ENCODE data around the gene EPHA5. TPM values are rescaled to one million over a fixed set of nuclear protein-coding genes. Genes with fewer than 3 reads are reported as not detected.

The EPHA5 gene
- total and polyA plus RNA-seq, 5 experiments from 2014 or later = not detected

DNA sequence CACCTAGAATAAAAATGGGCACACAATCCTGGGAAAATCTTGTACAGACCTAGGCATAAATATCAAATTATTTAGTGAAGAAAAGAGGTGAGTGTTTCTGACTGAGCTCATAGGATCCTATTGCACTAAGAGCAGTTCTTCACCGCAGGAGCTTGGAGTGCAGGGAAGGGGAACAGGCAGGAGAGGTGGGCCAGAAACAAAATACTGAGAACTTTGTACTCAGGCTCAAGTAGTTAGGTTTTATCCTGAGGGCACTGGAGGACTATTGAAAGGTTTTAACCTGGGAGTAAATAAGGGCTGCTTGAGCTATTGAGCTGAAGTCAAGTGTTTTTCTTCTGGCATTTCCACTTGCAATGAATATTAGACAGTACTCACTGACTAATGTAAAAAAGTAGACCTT lies 12.2 kb downstream of the EPHA5 start:
- Mint-ChIP-seq H3K27me3 (no peaks in the 10 kb centered on the region), H3K4me1 (no peaks in the 10 kb centered on the region), H3K4me3 (no peak overlapping the region), H3K36me3 (no peaks in the 10 kb centered on the region), H3K9me3 (peaks cover 0 to 23% (median 0%) of the 10 kb centered on the region in 9 donors), H3K27ac (no peak overlapping the region)
- ATAC-seq = no peak
- POLR2A ChIA-PET = no interaction called here
- no peak for DNase-seq

DNA sequence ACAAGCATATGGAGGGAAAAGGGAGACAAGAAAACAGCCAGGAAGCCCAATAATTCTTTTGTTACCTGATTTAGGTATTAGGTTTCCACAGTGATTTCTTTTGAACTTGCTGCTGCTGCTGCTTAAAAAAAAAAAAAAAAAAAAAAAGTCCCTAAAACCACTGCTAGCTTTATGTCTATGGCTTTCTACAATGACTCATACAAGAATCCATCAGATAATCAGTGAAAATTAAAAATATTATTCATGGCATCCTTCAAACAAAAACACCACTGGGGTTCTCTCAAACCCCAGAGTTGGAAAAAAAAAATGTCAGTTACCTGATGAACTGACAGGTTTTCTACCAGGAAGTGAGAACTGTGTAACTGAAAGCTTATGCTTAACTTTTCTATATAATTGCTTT lies 14.3 kb downstream of the EPHA5 start:
- ATAC-seq (no peak), DNase-seq (no peak)
- peaks cover 0 to 6% (median 2%) of the 10 kb centered on the region in 9 donors for H3K9me3 Mint-ChIP-seq
- H3K36me3 Mint-ChIP-seq = no peaks in the 10 kb centered on the region
- POLR2A ChIA-PET = no interaction called here
- H3K27me3 Mint-ChIP-seq = no peaks in the 10 kb centered on the region
- H3K4me1 Mint-ChIP-seq = no peaks in the 10 kb centered on the region
- no peak overlapping the region for H3K27ac Mint-ChIP-seq
- H3K4me3 Mint-ChIP-seq = no peak overlapping the region

DNA sequence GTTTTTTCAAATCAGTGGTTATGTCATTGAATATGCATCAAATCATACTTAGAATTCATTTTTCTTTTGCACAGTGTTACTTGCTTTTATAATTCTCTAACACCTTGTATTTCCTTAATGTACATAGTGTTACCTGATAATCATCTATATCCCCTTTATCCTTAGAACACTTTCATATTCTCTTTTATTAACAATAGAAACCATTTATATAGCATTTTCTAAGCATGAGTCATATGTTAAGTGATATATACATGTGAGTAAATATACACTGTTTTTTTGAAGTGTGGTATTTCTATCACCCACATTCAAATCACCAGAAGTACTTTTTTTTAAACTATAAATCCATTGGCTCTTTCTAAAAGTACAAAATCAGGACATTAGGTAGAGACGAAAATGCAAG lies 15.3 kb downstream of the EPHA5 start:
- no peak for ATAC-seq
- Mint-ChIP-seq H3K36me3 (no peaks in the 10 kb centered on the region), H3K27ac (no peak overlapping the region), H3K27me3 (no peaks in the 10 kb centered on the region), H3K9me3 (peaks cover 0 to 17% (median 2%) of the 10 kb centered on the region in 9 donors), H3K4me1 (no peaks in the 10 kb centered on the region), H3K4me3 (no peak overlapping the region)
- POLR2A ChIA-PET = no interaction called here
- DNase-seq = no peak

DNA sequence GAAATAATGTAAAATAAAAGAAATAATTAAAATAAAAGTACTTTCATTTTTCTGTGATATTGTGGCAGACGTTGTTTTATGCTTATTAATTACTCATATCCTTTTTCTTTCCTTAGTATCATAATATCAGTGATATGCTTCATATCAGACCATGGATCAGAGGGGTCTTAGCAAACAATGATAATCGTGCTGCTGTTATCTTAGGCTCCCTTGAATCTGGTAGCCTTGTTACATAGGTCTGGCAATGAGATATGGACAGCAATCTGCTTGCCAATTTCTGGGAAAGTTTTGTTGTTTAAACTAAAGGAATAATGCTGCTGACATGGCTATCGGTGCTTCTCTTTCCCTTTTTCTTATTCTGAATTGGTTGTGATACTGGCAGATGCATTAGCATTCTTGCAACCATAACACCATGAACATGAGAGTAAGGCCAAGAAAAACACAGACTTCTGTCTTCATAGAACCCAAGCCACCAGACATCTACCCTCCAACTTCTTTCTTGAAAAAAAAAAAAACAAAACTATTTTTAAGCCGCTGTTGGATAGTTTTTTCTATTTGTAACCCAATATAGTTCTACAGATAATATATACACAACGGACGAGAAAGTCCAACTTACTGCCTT lies 16.4 kb downstream of the EPHA5 start:
- Mint-ChIP-seq H3K27ac (no peak overlapping the region), H3K27me3 (no peaks in the 10 kb centered on the region), H3K36me3 (no peaks in the 10 kb centered on the region), H3K4me3 (no peak overlapping the region), H3K4me1 (no peaks in the 10 kb centered on the region), H3K9me3 (peaks cover 0 to 24% (median 0%) of the 10 kb centered on the region in 9 donors)
- no peak for ATAC-seq
- POLR2A ChIA-PET = no interaction called here
- no peak for DNase-seq

DNA sequence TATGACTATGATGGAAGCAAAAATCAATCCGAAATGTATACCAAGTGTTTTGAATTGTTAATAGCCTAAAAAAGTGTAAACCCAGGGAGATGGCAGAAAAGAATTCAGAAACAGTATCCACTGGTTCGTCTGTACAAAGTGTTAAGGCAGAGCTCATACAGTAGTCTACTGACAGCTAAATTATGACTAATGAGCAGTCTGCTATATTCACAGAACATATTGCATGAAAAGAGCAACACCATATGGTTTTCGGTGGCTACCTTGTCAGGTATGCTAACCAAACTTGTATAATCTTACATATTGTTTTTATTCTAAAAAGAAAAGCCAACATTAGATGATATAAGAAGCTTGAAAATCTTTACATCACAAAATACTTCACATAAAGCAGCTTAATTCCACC lies 18.5 kb downstream of the EPHA5 start:
- Mint-ChIP-seq H3K27ac (no peak overlapping the region), H3K4me1 (no peaks in the 10 kb centered on the region), H3K36me3 (no peaks in the 10 kb centered on the region), H3K4me3 (no peak overlapping the region), H3K9me3 (peaks cover 0 to 24% (median 0%) of the 10 kb centered on the region in 9 donors), H3K27me3 (no peaks in the 10 kb centered on the region)
- no peak for ATAC-seq
- DNase-seq = no peak
- POLR2A ChIA-PET = no interaction called here

DNA sequence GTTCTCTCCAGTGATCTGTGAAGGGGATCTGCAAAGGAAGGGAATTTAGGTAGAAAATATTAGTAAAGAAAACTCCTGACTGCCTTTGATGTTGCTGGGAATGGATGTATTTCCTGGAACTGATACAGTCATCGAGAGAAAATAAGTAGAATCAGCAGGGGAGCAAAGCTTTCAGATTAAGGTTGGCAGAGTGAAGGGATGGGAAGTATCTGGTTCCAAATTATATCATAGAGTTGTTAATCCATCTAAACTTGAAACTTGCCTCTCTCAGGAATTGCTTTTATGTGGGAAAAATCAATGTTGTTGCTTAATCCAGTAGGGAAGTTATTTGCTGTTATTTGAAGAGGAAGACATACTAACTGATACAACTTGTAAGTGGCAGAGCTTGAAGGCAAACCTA lies 19.3 kb downstream of the EPHA5 start:
- Mint-ChIP-seq H3K36me3 (no peaks in the 10 kb centered on the region), H3K4me3 (no peak overlapping the region)
- POLR2A ChIA-PET = no interaction called here

DNA sequence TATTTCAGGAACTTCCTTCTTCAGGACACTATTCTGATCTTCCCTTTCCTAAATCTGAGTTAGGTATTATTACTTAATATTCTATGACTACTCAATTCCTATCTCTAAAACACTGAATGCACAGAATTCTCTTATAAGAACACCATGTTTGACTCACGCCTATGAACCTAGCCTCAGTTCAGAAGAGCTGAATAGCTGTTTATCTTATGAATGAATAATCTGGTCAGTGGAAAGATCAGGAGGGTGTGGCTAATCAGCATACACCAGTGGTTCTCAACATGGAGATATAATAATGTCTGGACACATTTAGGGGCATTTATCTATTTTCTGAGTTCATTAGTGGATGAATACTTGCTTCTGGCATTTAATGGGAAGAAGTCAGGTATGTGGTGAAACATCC lies 24.2 kb downstream of the EPHA5 start:
- no peak overlapping the region for H3K27ac Mint-ChIP-seq
- ATAC-seq (no peak), DNase-seq (no peak)
- no peaks in the 10 kb centered on the region for H3K36me3 Mint-ChIP-seq
- H3K4me1 Mint-ChIP-seq = no peaks in the 10 kb centered on the region
- H3K4me3 Mint-ChIP-seq = no peak overlapping the region
- peaks cover 0 to 19% (median 0%) of the 10 kb centered on the region in 9 donors for H3K9me3 Mint-ChIP-seq
- H3K27me3 Mint-ChIP-seq = no peaks in the 10 kb centered on the region
- POLR2A ChIA-PET = no interaction called here

More for the DNA sequence above, 19.3 kb downstream of the EPHA5 start:
- ATAC-seq (no peak), DNase-seq (no peak)
- no peaks in the 10 kb centered on the region for H3K27me3 Mint-ChIP-seq
- no peaks in the 10 kb centered on the region for H3K4me1 Mint-ChIP-seq
- no peak overlapping the region for H3K27ac Mint-ChIP-seq
- peaks cover 0 to 24% (median 0%) of the 10 kb centered on the region in 9 donors for H3K9me3 Mint-ChIP-seq

DNA sequence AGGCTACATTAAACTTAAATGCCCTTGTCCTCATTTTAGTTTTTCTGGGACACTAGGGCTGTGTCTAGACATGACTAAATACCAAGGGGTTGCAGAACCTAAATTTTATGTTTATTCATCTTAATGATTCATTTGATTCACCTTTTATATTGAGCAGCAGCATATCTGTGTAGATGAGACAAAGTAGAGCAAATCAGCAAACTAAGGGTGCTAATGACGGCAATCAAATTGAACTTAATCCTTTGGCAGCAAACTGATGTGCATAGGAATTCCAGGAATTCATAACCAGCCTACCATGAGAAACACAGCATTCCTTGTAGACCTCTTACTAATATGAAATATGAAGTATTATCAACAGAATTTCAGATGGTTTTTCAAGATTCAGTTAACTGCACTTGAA lies 25.1 kb downstream of the EPHA5 start:
- H3K27ac Mint-ChIP-seq = no peak overlapping the region
- no peaks in the 10 kb centered on the region for H3K27me3 Mint-ChIP-seq
- H3K36me3 Mint-ChIP-seq = no peaks in the 10 kb centered on the region
- DNase-seq (no peak), ATAC-seq (no peak)
- peaks cover 0 to 9% (median 0%) of the 10 kb centered on the region in 9 donors for H3K9me3 Mint-ChIP-seq
- POLR2A ChIA-PET = no interaction called here
- H3K4me3 Mint-ChIP-seq = no peak overlapping the region
- H3K4me1 Mint-ChIP-seq = no peaks in the 10 kb centered on the region

DNA sequence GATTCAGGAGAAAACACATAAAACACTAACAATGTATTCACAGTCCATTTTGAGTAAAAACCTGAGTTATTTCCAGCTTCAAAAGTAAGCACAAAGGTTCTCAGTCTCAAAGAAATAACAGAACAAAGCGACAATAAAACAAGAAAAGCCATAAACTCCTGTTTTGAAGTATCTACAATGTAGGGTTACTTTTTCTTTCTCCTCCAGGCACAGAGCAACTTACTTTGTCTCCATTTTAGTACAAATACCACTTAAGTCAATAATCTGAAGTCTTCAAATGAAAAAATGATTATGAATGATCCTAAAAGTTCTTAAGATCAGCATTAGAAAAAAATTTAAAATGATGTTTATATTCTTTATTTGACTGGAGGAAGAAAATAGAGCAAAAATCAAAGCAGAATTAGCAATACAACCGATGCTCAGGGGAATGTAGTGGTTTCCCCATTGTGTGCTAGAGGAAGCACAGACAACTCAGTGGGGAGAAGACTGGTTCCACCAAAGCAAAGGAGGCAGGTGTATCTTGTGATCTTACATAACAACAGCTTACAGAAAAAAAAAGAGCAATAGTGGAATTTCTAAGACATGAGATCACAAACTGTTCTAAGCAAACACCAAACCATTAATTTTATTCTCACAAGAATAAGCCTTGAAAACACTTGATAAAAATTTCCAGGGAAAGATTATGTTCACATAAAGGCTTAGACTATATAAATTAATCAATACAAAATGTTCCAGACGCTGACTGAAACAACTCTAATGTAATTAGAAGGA lies 35.1 kb downstream of the EPHA5 start:
- POLR2A ChIA-PET = no interaction called here
- Mint-ChIP-seq H3K36me3 (no peaks in the 10 kb centered on the region), H3K4me3 (no peak overlapping the region), H3K27me3 (no peaks in the 10 kb centered on the region), H3K9me3 (peaks cover 0 to 18% (median 0%) of the 10 kb centered on the region in 9 donors), H3K4me1 (no peaks in the 10 kb centered on the region), H3K27ac (no peak overlapping the region)
- no peak for ATAC-seq
- no peak for DNase-seq

DNA sequence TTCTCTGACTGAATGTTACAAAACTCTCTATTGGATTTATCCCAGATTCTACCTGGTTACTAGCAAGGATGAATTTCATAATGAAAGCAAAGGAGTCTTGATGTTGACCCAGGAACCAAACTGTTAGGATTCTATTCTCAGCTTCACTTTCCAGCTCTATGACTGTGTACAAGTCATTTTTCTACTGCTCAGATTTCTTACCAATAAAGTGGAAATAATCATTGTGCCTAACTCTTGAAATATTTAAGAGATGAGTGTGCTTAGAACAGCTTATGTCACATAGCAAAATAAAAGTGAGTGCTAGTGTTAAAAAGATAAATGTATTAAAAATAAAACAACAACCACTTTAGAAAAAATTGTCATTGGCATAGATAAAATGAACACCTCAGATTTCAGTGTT lies 45.6 kb downstream of the EPHA5 start:
- DNase-seq = no peak
- Mint-ChIP-seq H3K36me3 (no peaks in the 10 kb centered on the region), H3K4me3 (no peak overlapping the region), H3K27me3 (no peaks in the 10 kb centered on the region), H3K9me3 (peaks cover 0 to 3% (median 0%) of the 10 kb centered on the region in 9 donors), H3K27ac (no peak overlapping the region), H3K4me1 (no peaks in the 10 kb centered on the region)
- POLR2A ChIA-PET = no interaction called here
- no peak for ATAC-seq

DNA sequence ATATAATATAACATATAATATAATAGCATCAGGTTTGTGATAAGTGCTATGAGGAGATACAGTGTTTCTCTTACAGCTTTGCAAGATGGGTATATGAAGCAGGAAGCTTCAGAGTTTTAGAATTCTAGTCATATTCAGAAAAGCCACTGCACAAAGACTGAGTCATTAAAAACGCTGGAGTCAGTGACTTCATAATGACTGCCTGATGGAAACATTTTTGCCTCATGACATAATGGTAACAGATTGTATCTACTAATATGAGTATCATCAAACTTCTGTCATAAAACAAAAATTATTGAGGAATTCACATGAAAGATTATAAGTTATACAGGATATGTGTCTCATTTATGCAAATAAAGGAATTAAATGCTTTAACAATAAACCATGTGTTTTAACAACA lies 46.8 kb downstream of the EPHA5 start:
- no peak for ATAC-seq
- Mint-ChIP-seq H3K4me3 (no peak overlapping the region), H3K27ac (no peak overlapping the region), H3K9me3 (peaks cover 0 to 3% (median 0%) of the 10 kb centered on the region in 9 donors), H3K36me3 (no peaks in the 10 kb centered on the region), H3K4me1 (no peaks in the 10 kb centered on the region), H3K27me3 (no peaks in the 10 kb centered on the region)
- no peak for DNase-seq
- POLR2A ChIA-PET = no interaction called here

DNA sequence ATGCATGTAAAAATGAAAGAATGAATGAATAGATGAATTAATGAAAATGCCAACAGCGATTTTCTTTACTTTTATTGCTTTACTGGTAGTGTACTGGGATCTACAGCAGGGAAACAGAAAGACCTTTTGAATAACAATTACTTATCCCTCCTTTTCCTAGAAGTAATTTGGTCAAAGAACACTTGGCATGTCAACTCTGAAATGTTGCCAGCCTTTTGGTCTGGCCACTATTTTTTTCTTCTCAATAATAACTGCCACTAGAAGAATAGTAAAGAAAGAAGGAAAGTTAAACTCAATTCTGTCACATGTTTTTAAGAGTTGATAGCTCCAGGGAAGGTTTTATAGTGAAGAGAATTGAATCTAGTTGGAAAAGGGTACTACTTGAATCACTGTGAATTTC lies 52.9 kb downstream of the EPHA5 start:
- H3K4me1 Mint-ChIP-seq = no peaks in the 10 kb centered on the region
- H3K27ac Mint-ChIP-seq = no peak overlapping the region
- POLR2A ChIA-PET = no interaction called here
- DNase-seq (no peak), ATAC-seq (no peak)
- H3K27me3 Mint-ChIP-seq = no peaks in the 10 kb centered on the region
- no peak overlapping the region for H3K4me3 Mint-ChIP-seq
- H3K9me3 Mint-ChIP-seq = peaks cover 0 to 7% (median 2%) of the 10 kb centered on the region in 9 donors
- H3K36me3 Mint-ChIP-seq = no peaks in the 10 kb centered on the region

DNA sequence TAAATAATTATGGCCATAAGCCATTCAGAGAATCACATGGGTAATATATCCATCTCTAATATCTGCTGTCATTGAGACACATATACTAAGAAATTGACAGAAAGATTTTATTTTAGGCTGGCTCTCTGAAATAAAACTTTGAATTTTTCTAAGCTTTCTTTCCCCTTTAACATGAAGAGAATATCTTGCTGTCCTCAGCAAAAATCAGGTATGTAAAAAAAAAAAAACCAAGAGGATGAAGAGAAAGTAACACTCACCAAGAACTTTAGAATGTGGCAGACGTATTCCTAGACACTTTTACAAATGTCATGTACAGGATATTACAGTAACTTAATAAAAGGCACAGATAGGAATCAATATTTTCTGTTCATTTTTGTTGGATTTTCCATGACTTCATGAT lies 65.8 kb downstream of the EPHA5 start:
- ATAC-seq = no peak
- Mint-ChIP-seq H3K9me3 (peaks cover 0 to 10% (median 3%) of the 10 kb centered on the region in 9 donors), H3K4me3 (no peak overlapping the region), H3K4me1 (no peaks in the 10 kb centered on the region), H3K27me3 (no peaks in the 10 kb centered on the region), H3K36me3 (no peaks in the 10 kb centered on the region), H3K27ac (no peak overlapping the region)
- POLR2A ChIA-PET = no interaction called here
- no peak for DNase-seq

DNA sequence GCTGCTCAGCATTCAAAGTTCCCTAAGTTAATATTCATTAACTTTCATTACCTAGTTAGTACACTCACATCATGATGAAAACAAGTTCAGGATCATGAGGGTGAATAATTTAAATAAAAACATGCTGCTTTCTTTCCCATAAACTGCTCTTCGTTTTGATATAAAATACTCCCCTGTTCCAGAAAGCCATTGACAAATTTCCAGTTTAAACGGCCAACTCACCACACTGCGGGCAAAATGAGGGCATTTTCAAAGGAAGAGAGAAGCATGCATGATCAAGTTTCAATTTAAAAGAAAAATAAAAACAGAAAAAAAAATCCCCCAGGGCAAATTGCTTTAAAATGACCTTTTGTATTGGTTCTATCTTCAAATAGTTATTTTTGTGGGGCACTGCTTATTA lies 69.6 kb downstream of the EPHA5 start:
- no peaks in the 10 kb centered on the region for H3K36me3 Mint-ChIP-seq
- POLR2A ChIA-PET = no interaction called here
- no peaks in the 10 kb centered on the region for H3K27me3 Mint-ChIP-seq
- DNase-seq = no peak
- H3K4me1 Mint-ChIP-seq = no peaks in the 10 kb centered on the region
- H3K27ac Mint-ChIP-seq = no peak overlapping the region
- no peak for ATAC-seq
- peaks cover 0 to 10% (median 5%) of the 10 kb centered on the region in 9 donors for H3K9me3 Mint-ChIP-seq
- H3K4me3 Mint-ChIP-seq = no peak overlapping the region
